A549 (cell line): ENCODE measurements around the gene RPS13. TPM values are rescaled to one million over a fixed set of nuclear protein-coding genes. Genes with fewer than 3 reads are reported as not detected.
"Not testable (repeated sequence)": the region's sequence is repeated elsewhere in the genome, so short reads cannot be mapped to it uniquely, and the experiment has no call there.

Experiments used
- ATAC-seq, 2 experiments: fragments of 200-7000 bp in 1 of 2; fragments of >200 bp in 1 of 2; cut with Nextera tagmentation in 1 of 2; cut with Tn5 transposase in 1 of 2; 3 replicates each; pipeline versions ENCODE4 v1.8.0 to v1.9.1; 2018 to 2020; ENCODE audit warnings: mild to moderate bottlenecking in 1 of 2, moderate library complexity in 1 of 2
- CTCF ChIA-PET: fragments of 300-600 bp; sonication (Branson Sonifier 250); formaldehyde crosslinking; extraction: SDS; loops from one replicate; lab custom pipeline; 2021; ENCODE audit warnings: antibody characterized with exemption, inconsistent platforms; lab: Yijun Ruan, JAX
- POLR2A ChIA-PET: fragments of 350-600 bp; formaldehyde crosslinking; extraction: SDS; loops from one replicate; lab custom pipeline; 2021; ENCODE audit warnings: antibody characterized with exemption, inconsistent platforms; lab: Yijun Ruan, JAX
- DNase-seq, 2 experiments: peaks; one replicate each; pipeline versions ENCODE4 v3.0.0 to v3.0.0-alpha.2; 2011 to 2016; ENCODE audit warnings: low read depth in 1 of 2, low spot score in 1 of 2
- FAIRE-seq: peaks from 2 replicates; lab custom pipeline; 2011; peaks lifted over from hg19 to GRCh38; lab: Jason Lieb, UNC
- H3K27ac ChIP-seq, 2 experiments: fragments of >200 bp; sonication (Bioruptor Twin); formaldehyde crosslinking; 3 replicates each; pipeline ENCODE4 v1.5.1; 2016 to 2017
- H3K4me1 ChIP-seq: fragments of >200 bp; sonication (Bioruptor Twin); formaldehyde crosslinking; 3 replicates; pipeline ENCODE4 v1.6.1; 2016
- H3K4me2 ChIP-seq: fragments of >200 bp; sonication (Bioruptor Twin); formaldehyde crosslinking; 3 replicates; pipeline ENCODE4 v1.6.1; 2016
- H3K4me3 ChIP-seq: fragments of >200 bp; sonication (Bioruptor Twin); formaldehyde crosslinking; 3 replicates; pipeline ENCODE4 v1.5.1; 2016
- H3K9me3 ChIP-seq: fragments of >200 bp; sonication (Bioruptor Twin); formaldehyde crosslinking; 3 replicates; pipeline ENCODE4 v1.6.1; 2016
- CBX8 ChIP-seq: fragments of 200-600 bp; sonication (generic); IDR thresholded peaks from 2 replicates; pipeline ENCODE4 v1.6.1; 2016
- CTCF ChIP-seq: fragments of >200 bp; sonication (Bioruptor Twin); formaldehyde crosslinking; IDR thresholded peaks from 3 replicates; pipeline ENCODE4 v1.5.1; 2016
- FOSL2 ChIP-seq, 2 experiments: fragments of 450-650 bp in 1 of 2; fragments of >200 bp in 1 of 2; sonication (Bioruptor Twin) in 1 of 2; formaldehyde crosslinking; IDR thresholded peaks; 2 replicates each; pipeline versions ENCODE4 v1.5.0 to v1.6.1; 2016 to 2020; ENCODE audit warnings: mild to moderate bottlenecking in 1 of 2, moderate library complexity in 1 of 2
- HDAC2 ChIP-seq: fragments of 200-600 bp; sonication (generic); IDR thresholded peaks from 2 replicates; pipeline ENCODE4 v1.6.1; 2016
- HMGXB4 ChIP-seq: fragments of 250-450 bp; sonication (Bioruptor Pico); IDR thresholded peaks from 2 replicates; pipeline ENCODE4 v1.5.0; 2021; ENCODE audit warnings: mild to moderate bottlenecking, moderate library complexity, borderline replicate concordance
- HOXA7 ChIP-seq: fragments of 250-450 bp; sonication (Bioruptor Pico); IDR thresholded peaks from 2 replicates; pipeline ENCODE4 v1.5.0; 2020; ENCODE audit warnings: mild to moderate bottlenecking, moderate library complexity
- MAFK ChIP-seq: fragments of 450-650 bp; IDR thresholded peaks from 2 replicates; pipeline ENCODE4 v1.6.1; 2014; ENCODE audit not compliant: partially characterized antibody
- POLR2A ChIP-seq: IDR thresholded peaks from 2 replicates; pipeline ENCODE4 v1.6.1; 2012; ENCODE audit warnings: mild to moderate bottlenecking, low read length
- POLR2AphosphoS2 ChIP-seq: conservative IDR thresholded peaks from 2 replicates; pipeline ENCODE4 v1.6.1; 2012; ENCODE audit warnings: low read length, improper control_type of control experiment, inconsistent platforms
- RAD21 ChIP-seq, 2 experiments: fragments of >200 bp in 1 of 2; sonication (Bioruptor Twin) in 1 of 2; formaldehyde crosslinking in 1 of 2; IDR thresholded peaks in 1 of 2; conservative IDR thresholded peaks in 1 of 2; 2 replicates in 1 of 2; 3 replicates in 1 of 2; pipeline ENCODE4 v1.6.1; 2012 to 2018; ENCODE audit warnings: inconsistent platforms in 1 of 2
- ZSCAN20 ChIP-seq: fragments of 250-450 bp; sonication (Bioruptor Pico); IDR thresholded peaks from 2 replicates; pipeline ENCODE4 v1.8.0; 2022; ENCODE audit warnings: mild to moderate bottlenecking, moderate library complexity
- WGBS: methylation state at CpG from one replicate; pipeline ENCODE4 v1.1.6; 2017; ENCODE audit errors: missing lambda C conversion rate; 5-methylcytosine and 5-hydroxymethylcytosine counted together
- polyA plus RNA-seq, 4 experiments: library from polyadenylated mRNA; depleted of rRNA in 3 of 4; stranded (reverse); fragments of >200 nt; fragmentation: RNase III in 1 of 4; extraction: RNeasy Plus Mini Kit Qiagen cat#74134 plus additional on column Dnase treatment in 1 of 4; gene quantifications; 2 replicates in 3 of 4; 3 replicates in 1 of 4; pipeline ENCODE4 v1.2.3, GENCODE V29; 2011 to 2017
- TF ChIP-seq, protein P1 (sequence below): fragments of >200 bp; sonication (Bioruptor Twin); formaldehyde crosslinking; IDR thresholded peaks from 3 replicates; pipeline ENCODE4 v1.6.1; 2016
- TF ChIP-seq, protein P2 (sequence below): fragments of >200 bp; sonication (Bioruptor Twin); formaldehyde crosslinking; IDR thresholded peaks from 2 replicates; pipeline ENCODE4 v1.6.1; 2016

The RPS13 gene
- polyA plus RNA-seq, 2 of the 4 experiments (the other 2 are of a cell fraction) = 943 to 2,182 TPM

- WGBS = 98% methylated on average over 1 of the region's 1 CpG
- Histone ChIP-seq H3K4me2 (no peak overlapping the region), H3K27ac (no peak overlapping the region), H3K4me3 (no peak overlapping the region), H3K4me1 (no peaks in the 10 kb centered on the region), H3K9me3 (no peaks in the 10 kb centered on the region)
- CTCF ChIA-PET = interaction anchor here (0.6 to 0.8 kb wide), 2 partner anchors 9 to 247 kb away, joined by 3 to 5 read pairs; no protein-coding TSS in a partner anchor
- DNase-seq (no peak), ATAC-seq (no peak), FAIRE-seq (peak; percentile 56)
- POLR2A ChIA-PET = no interaction called here
- TF ChIP-seq ZSCAN20 (CRISPR knock-in tag) (no peak), HDAC2 (no peak), HOXA7 (CRISPR knock-in tag) (no peak), POLR2AphosphoS2 (no peak), MAFK (no peak), POLR2A (no peak), FOSL2 (IDR thresholded peaks at IDR 0.05) (no peak), FOSL2 (CRISPR knock-in tag; IDR thresholded peaks at IDR 0.05) (no peak), CBX8 (no peak), HMGXB4 (CRISPR knock-in tag) (no peak)
- TF ChIP-seq, protein P1, sequence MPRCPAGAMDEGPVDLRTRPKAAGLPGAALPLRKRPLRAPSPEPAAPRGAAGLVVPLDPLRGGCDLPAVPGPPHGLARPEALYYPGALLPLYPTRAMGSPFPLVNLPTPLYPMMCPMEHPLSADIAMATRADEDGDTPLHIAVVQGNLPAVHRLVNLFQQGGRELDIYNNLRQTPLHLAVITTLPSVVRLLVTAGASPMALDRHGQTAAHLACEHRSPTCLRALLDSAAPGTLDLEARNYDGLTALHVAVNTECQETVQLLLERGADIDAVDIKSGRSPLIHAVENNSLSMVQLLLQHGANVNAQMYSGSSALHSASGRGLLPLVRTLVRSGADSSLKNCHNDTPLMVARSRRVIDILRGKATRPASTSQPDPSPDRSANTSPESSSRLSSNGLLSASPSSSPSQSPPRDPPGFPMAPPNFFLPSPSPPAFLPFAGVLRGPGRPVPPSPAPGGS = no peak
- TF ChIP-seq, protein P2, sequence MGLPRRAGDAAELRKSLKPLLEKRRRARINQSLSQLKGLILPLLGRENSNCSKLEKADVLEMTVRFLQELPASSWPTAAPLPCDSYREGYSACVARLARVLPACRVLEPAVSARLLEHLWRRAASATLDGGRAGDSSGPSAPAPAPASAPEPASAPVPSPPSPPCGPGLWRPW = no peak
These were observed 38.6 kb upstream of the RPS13 start for GRCh38 chr11:17116117-17116516.

DNA sequence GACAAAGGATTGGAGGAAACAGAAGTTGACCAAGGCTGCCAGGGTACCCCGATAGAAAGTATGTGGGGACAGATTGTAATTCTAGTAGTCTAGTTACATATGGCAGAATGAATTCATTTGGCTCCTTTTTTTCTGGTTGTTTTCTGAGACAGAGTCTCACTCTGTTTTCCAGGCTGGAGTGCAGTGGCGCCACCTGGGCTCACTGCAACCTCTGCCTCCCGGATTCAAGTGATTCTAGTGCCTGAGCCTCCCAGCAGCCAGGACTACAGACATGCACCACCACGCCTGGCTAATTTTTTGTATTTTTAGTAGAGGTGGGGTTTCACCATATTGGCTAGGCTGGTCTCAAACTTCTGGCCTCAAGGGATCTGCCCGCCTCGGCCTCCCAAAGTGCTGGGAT lies 30.3 kb upstream of the RPS13 start:
- ATAC-seq (peak in 1 of 2 experiments; percentile 82; a peak in 3 of 6 replicates), DNase-seq (peak in 1 of 2 experiments; percentile 15)
- not testable (repeated sequence) for H3K27ac ChIP-seq, H3K4me1 ChIP-seq, H3K9me3 ChIP-seq, FAIRE-seq, H3K4me3 ChIP-seq, H3K4me2 ChIP-seq
- CTCF ChIA-PET = interaction anchor here (0.6 to 2.3 kb wide), 8 partner anchors 9 to 322 kb away, joined by 3 to 15 read pairs (median 4); no protein-coding TSS in a partner anchor
- 76% methylated on average over 6 of the region's 6 CpGs for WGBS
- TF ChIP-seq RAD21 (conservative IDR thresholded peaks at IDR 0.05 in 1 of 2, IDR thresholded peaks at IDR 0.05 in 1 of 2) = 0 out of 5 replicates have a peak, but pooled peaks of 1 of the 2 experiments have one; percentile 12
- peak; percentile 49 for TF ChIP-seq CTCF
- POLR2A ChIA-PET = interaction anchor here (1.5 kb wide), 1 partner anchor 30 kb away, joined by 3 read pairs; the partner anchor contains the start of gene RPS13

DNA sequence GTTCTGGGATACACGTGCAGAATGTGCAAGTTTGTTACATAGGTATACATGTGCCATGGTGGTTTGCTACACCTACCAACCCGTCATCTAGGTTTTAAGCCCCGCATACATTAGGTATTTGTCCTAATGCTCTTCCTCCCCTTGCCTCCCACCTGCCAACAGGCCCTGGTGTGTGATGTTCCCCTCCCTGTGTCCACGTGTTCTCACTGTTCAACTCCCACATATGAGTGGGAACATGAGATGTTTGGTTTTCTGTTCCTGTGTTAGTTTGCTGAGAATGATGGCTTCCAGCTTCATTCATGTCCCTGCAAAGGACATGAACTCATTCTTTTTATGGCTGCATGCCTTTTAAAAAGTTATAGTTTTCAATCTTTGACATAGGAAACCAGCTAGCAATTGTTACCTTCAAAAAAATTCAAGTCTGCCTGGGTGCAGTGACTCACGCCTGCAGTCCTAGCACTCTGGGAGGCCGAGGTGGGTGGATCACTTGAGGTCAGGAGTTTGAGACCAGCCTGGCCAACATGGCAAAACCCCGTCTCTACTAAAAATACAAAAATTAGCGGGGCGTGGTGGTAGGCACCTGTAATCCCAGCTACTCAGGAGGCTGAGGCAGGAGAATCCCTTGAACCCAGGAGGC lies 28.1 kb upstream of the RPS13 start:
- H3K9me3 ChIP-seq, DNase-seq, POLR2A ChIA-PET, H3K4me1 ChIP-seq, H3K4me3 ChIP-seq, FAIRE-seq, H3K4me2 ChIP-seq, H3K27ac ChIP-seq, ATAC-seq: not testable (repeated sequence)
- CTCF ChIA-PET = interaction anchor here (1.2 kb wide), 1 partner anchor 14 kb away, joined by 3 read pairs; no protein-coding TSS in a partner anchor
- WGBS = 92% methylated on average over 9 of the region's 9 CpGs
